Activated CD8-positive, alpha-beta memory T cell treated with anti-CD3 and anti-CD28 coated beads, Interleukin-2, amount 10 ng/mL, durations not matched to agents 7 days and 5 days (primary cell): ENCODE results near the gene CRISP1. TPM values are rescaled to one million over a fixed set of nuclear protein-coding genes. Genes with fewer than 3 reads are reported as not detected.
"Not testable (repeated sequence)": the region's sequence is repeated elsewhere in the genome, so short reads cannot be mapped to it uniquely, and the experiment has no call there.

Experiments used
- ATAC-seq: fragments of 150-1000 bp; cut with Tn5 transposase; one replicate; pipeline ENCODE4 v1.10.0; 2021; ENCODE audit warnings: moderate library complexity
- CTCF ChIA-PET: fragments of 350-600 bp; sonication (Branson Sonifier 250); formaldehyde crosslinking; loops from one replicate; lab custom pipeline; 2021; ENCODE audit warnings: antibody characterized with exemption; lab: Charles Lee
- DNase-seq: peaks from one replicate; pipeline ENCODE4 v3.0.0-alpha.2; 2020
- H3K27ac Mint-ChIP-seq: one replicate; pipeline ENCODE4 v1.8.0; 2021; ENCODE audit warnings: mild to moderate bottlenecking, mixed read lengths
- H3K27me3 Mint-ChIP-seq: one replicate; pipeline ENCODE4 v1.8.0; 2021; ENCODE audit warnings: mixed read lengths
- H3K36me3 Mint-ChIP-seq: one replicate; pipeline ENCODE4 v1.8.0; 2021; ENCODE audit warnings: mild to moderate bottlenecking, mixed read lengths
- H3K4me1 Mint-ChIP-seq: one replicate; pipeline ENCODE4 v1.8.0; 2021; ENCODE audit warnings: mixed read lengths
- H3K4me3 Mint-ChIP-seq: one replicate; pipeline ENCODE4 v1.8.0; 2021; ENCODE audit warnings: mild to moderate bottlenecking, moderate library complexity, mixed read lengths
- H3K9me3 Mint-ChIP-seq: one replicate; pipeline ENCODE4 v1.8.0; 2022; ENCODE audit warnings: low read depth, mixed read lengths
- total RNA-seq, 2 experiments: library from RNA; stranded (reverse); gene quantifications; one replicate each; pipeline ENCODE4 v1.2.3, GENCODE V29; 2021

CRISP1 gene, protein sequence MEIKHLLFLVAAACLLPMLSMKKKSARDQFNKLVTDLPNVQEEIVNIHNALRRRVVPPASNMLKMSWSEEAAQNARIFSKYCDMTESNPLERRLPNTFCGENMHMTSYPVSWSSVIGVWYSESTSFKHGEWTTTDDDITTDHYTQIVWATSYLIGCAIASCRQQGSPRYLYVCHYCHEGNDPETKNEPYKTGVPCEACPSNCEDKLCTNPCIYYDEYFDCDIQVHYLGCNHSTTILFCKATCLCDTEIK
- not detected for total RNA-seq

- H3K27ac Mint-ChIP-seq, result no peak within 1 kb of the TSS
- ATAC-seq (no peak), DNase-seq (no peak)
- H3K9me3 Mint-ChIP-seq, result peaks cover 2% of the 10 kb centered on the region
- no peaks in the 10 kb centered on the region for H3K36me3 Mint-ChIP-seq
- no peaks in the 10 kb centered on the region for H3K27me3 Mint-ChIP-seq
- no peaks in the 10 kb centered on the region for H3K4me1 Mint-ChIP-seq
- CTCF ChIA-PET, result no interaction called here
- H3K4me3 Mint-ChIP-seq, result no peak within 1 kb of the TSS
These were observed at the start of gene CRISP1 for GRCh38 chr6:49866485-49866943. Gene CRISP1, minus strand, starts transcription at chr6:49866535. Its CDS starts 9,135 bp downstream, at chr6:49857400.

DNA sequence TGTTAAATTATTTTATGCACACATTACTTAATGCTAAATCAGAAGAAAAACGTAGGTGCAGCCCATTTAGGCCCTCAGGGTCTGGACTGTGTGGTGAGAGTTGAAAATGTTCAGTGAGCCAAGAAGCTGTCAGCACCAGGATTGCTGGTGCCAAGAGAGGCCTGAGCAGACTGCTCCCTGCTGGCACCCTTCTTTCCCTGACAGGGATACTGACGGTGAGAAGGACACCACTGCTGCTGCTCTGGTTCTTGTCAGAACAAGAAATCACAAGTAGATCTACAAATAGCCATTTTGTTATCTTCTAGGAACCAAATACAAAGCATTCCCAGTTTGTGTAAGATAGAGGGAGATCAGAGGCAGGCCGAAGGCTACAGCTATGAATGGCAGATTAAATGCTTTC is 48.7 kb upstream of the CRISP1 start:
- Mint-ChIP-seq H3K9me3 (no peaks in the 10 kb centered on the region), H3K36me3 (no peaks in the 10 kb centered on the region), H3K27me3 (no peaks in the 10 kb centered on the region), H3K4me1 (no peaks in the 10 kb centered on the region), H3K27ac (no peak overlapping the region), H3K4me3 (no peak overlapping the region)
- DNase-seq (no peak), ATAC-seq (no peak)
- CTCF ChIA-PET, result no interaction called here

- no peaks in the 10 kb centered on the region for H3K27me3 Mint-ChIP-seq
- H3K27ac Mint-ChIP-seq, result no peak overlapping the region
- H3K4me1 Mint-ChIP-seq, result no peaks in the 10 kb centered on the region
- no peaks in the 10 kb centered on the region for H3K9me3 Mint-ChIP-seq
- H3K4me3 Mint-ChIP-seq, result no peak overlapping the region
- ATAC-seq (no peak), DNase-seq (no peak)
- no peaks in the 10 kb centered on the region for H3K36me3 Mint-ChIP-seq
- CTCF ChIA-PET, result no interaction called here
These were observed 47.5 kb upstream of the CRISP1 start for GRCh38 chr6:49913636-49914375.

DNA sequence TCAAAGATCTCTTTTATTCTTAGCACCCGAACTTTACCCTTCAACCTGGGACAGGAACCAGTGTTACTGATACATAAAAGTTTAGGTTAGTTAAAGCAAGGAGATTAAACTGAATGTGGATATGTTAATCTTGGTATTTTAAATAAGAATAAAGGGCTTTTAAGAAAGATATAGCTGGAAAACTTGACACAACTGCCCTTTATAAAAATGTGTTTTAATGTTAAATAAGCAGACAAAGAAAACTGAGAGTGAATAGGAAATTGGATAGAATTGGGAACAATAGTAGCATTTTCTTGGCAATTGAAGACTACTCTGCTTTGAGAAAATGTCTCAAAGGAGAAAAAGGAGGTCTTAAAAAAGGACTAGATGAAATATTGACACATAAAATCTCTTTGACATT is 45.9 kb upstream of the CRISP1 start:
- H3K27me3 Mint-ChIP-seq, result no peaks in the 10 kb centered on the region
- H3K4me3 Mint-ChIP-seq, result no peak overlapping the region
- CTCF ChIA-PET, result no interaction called here
- no peak overlapping the region for H3K27ac Mint-ChIP-seq
- DNase-seq (no peak), ATAC-seq (no peak)
- no peaks in the 10 kb centered on the region for H3K4me1 Mint-ChIP-seq
- H3K36me3 Mint-ChIP-seq, result no peaks in the 10 kb centered on the region
- no peaks in the 10 kb centered on the region for H3K9me3 Mint-ChIP-seq

- CTCF ChIA-PET, result no interaction called here
- Mint-ChIP-seq H3K4me1 (no peaks in the 10 kb centered on the region), H3K36me3 (no peaks in the 10 kb centered on the region), H3K27me3 (no peaks in the 10 kb centered on the region), H3K9me3 (no peaks in the 10 kb centered on the region), H3K4me3 (no peak overlapping the region), H3K27ac (no peak overlapping the region)
- ATAC-seq (no peak), DNase-seq (no peak)
These were observed 44.9 kb upstream of the CRISP1 start for GRCh38 chr6:49911252-49911651.

DNA sequence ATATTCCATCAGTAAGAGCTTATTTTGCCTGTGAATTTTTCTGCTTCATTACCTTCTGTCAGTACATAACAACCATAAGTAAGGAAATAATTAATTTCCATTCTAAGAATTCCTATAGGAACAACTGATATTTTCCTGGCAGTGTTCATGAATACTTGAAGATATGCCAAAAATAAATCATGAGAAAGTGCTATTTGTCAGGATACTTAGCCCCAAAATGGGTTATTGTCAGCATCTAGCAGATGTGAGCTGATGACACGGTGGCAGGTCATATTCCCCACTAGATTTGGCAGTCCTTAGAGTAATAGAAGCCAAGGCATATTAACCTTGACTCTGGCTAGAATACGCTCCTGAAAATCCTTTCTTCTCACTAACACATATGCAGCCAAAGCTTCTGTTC is 43.2 kb upstream of the CRISP1 start:
- ATAC-seq, result no peak
- Mint-ChIP-seq H3K27ac (no peak overlapping the region), H3K4me1 (no peaks in the 10 kb centered on the region), H3K36me3 (no peaks in the 10 kb centered on the region), H3K9me3 (no peaks in the 10 kb centered on the region), H3K4me3 (no peak overlapping the region), H3K27me3 (no peaks in the 10 kb centered on the region)
- CTCF ChIA-PET, result no interaction called here
- no peak for DNase-seq

DNA sequence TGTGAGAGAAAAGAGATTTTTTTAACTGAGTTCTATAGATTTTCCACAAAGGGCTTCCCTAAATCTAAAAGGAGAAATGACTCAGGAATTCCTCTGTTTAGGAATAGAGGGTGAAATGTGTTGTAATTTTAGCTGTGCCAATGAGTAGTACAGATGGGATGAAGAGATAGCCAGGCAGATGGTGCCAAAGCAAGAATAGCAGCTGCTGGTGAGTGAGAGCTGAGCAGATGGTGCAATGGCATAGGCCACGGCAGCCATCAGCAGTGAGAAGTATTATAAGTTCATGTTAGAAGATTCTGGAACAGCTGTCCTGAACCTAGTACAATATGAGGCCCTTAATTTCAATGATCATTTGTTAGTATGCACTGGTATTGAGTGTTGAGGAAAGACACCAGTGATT is 40.2 kb upstream of the CRISP1 start:
- H3K27me3 Mint-ChIP-seq, result no peaks in the 10 kb centered on the region
- no peak for ATAC-seq
- no peaks in the 10 kb centered on the region for H3K4me1 Mint-ChIP-seq
- H3K4me3 Mint-ChIP-seq, result no peak overlapping the region
- CTCF ChIA-PET, result no interaction called here
- DNase-seq, result no peak
- H3K27ac Mint-ChIP-seq, result no peak overlapping the region
- no peaks in the 10 kb centered on the region for H3K36me3 Mint-ChIP-seq
- no peaks in the 10 kb centered on the region for H3K9me3 Mint-ChIP-seq

- H3K27ac Mint-ChIP-seq, result no peak overlapping the region
- H3K9me3 Mint-ChIP-seq, result no peaks in the 10 kb centered on the region
- ATAC-seq (no peak), DNase-seq (no peak)
- no peaks in the 10 kb centered on the region for H3K36me3 Mint-ChIP-seq
- no peaks in the 10 kb centered on the region for H3K4me1 Mint-ChIP-seq
- H3K27me3 Mint-ChIP-seq, result no peaks in the 10 kb centered on the region
- CTCF ChIA-PET, result no interaction called here
- H3K4me3 Mint-ChIP-seq, result no peak overlapping the region
These were observed 39.0 kb upstream of the CRISP1 start for GRCh38 chr6:49905296-49905695.

DNA sequence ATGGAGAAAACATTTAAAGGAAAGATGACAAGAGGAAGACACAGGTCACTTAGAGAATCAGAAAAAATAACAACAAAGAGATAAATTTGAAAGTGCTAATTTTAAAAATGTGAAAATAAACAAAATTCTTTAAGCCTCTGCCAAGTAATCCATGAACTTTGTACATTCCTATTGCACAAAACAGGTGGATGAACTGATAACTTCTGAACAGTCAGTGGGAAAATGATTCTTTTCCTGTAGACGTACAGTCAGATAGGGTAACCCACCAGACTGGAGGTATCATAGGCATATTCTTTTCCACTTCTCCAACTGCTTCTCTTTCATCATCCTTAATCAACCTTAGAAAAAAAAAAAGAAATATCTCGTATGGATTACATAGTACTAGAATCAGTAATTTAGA is 36.5 kb upstream of the CRISP1 start:
- DNase-seq, result no peak
- CTCF ChIA-PET, result no interaction called here
- no peaks in the 10 kb centered on the region for H3K36me3 Mint-ChIP-seq
- ATAC-seq, result no peak
- H3K4me1 Mint-ChIP-seq, result no peaks in the 10 kb centered on the region
- H3K27me3 Mint-ChIP-seq, result no peaks in the 10 kb centered on the region
- no peak overlapping the region for H3K27ac Mint-ChIP-seq
- H3K9me3 Mint-ChIP-seq, result no peaks in the 10 kb centered on the region
- no peak overlapping the region for H3K4me3 Mint-ChIP-seq

DNA sequence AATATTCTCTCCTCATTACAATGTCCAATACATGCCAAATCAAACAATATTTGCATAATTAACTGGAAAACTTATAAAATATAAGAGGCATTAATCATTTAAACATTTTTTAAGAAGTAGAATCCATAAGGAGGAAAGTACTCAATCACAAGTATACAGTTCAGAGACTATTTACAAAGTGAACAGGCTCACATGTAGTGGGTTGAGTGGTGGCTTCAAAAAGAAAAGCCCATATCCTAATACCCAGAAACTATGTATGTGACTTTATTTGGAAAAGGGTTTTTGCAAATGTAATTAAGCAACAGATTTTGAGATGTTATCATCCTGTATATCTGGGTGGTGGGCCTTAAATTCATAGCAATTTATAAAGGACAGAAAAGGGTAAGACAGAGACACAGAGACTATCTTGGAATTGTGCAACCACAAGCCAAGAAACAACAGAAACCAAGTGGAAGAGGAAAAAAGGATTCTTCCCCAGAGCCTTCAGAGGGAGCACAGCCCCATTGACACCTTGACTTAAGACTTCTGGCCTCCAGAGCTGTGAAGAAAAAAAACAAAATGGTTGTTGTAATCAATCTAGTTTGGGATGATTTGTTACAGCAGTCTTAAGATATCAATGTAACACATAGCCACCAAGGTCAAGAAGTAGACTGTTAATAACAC is 32.7 kb upstream of the CRISP1 start:
- no peak overlapping the region for H3K27ac Mint-ChIP-seq
- no peaks in the 10 kb centered on the region for H3K27me3 Mint-ChIP-seq
- H3K36me3 Mint-ChIP-seq, result no peaks in the 10 kb centered on the region
- CTCF ChIA-PET, result no interaction called here
- ATAC-seq (no peak), DNase-seq (no peak)
- H3K4me3 Mint-ChIP-seq, result no peak overlapping the region
- H3K4me1 Mint-ChIP-seq, result no peaks in the 10 kb centered on the region
- peaks cover 6% of the 10 kb centered on the region for H3K9me3 Mint-ChIP-seq

DNA sequence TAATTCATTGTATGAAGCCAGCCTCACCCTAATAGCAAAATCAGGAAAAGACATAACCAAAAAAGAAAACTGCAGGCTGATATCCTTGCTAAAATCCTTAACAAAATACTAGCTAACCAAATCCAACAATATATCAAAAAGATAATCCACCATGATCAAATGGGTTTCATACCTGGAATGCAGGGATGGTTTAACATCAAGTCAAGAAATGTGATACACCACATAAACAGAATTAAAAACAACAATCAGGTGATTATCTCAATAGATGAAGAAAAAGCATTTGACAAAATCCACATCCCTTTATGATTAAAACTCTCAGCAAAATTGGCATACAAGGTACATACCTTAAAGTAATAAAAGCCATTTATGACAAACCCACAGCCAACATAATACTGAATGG is 29.2 kb upstream of the CRISP1 start:
- H3K9me3 Mint-ChIP-seq, result peaks cover 11% of the 10 kb centered on the region
- H3K4me3 Mint-ChIP-seq, H3K36me3 Mint-ChIP-seq, H3K27ac Mint-ChIP-seq, DNase-seq, H3K4me1 Mint-ChIP-seq, H3K27me3 Mint-ChIP-seq, CTCF ChIA-PET, ATAC-seq: not testable (repeated sequence)

DNA sequence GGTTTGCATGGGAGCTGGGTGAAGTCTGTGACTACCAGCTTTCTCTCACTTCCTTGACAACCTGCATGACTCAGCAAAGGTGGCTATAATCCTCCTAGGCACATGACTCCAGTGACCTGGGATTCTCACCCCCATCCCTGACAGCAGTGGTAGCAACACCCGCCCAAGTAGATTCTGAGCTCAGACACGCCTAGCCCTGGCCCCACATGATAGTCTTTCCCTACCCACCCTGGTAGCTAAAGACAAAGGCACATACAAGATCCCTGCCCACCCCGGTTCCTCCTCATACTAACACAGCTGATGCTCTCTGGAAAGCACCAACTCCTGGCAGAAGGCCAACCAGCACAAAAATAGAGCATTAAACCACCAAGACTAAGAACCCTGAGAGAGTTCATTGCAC is 25.9 kb upstream of the CRISP1 start:
- Mint-ChIP-seq H3K4me3 (no peak overlapping the region), H3K27me3 (no peaks in the 10 kb centered on the region), H3K9me3 (peaks cover 11% of the 10 kb centered on the region), H3K4me1 (no peaks in the 10 kb centered on the region), H3K27ac (no peak overlapping the region), H3K36me3 (no peaks in the 10 kb centered on the region)
- no peak for ATAC-seq
- DNase-seq, result no peak
- CTCF ChIA-PET, result interaction anchor here (0.7 kb wide), 1 partner anchor 29 kb away, joined by 3 read pairs; no protein-coding TSS in a partner anchor

DNA sequence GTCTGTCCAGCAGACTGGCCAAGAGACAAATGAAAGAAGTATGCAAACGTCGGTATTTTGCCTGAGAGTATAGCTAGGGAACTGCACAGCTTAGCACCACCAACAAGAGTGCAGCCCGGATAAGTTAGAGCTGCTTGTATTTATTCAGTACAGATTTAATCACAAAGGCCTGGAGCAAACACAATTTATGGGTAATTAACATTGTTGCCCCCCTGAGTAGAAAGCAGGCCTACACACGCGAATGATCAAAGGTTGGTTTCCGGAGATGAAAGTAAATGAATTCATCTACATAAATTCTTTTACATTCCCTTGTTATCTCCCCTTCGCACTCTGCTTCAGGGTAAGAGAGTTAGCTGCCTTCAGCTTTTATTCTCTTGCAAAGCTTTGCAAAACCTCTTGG is 24.7 kb upstream of the CRISP1 start:
- Mint-ChIP-seq H3K36me3 (no peaks in the 10 kb centered on the region), H3K27me3 (no peaks in the 10 kb centered on the region), H3K9me3 (peaks cover 10% of the 10 kb centered on the region), H3K4me1 (no peaks in the 10 kb centered on the region), H3K27ac (no peak overlapping the region), H3K4me3 (no peak overlapping the region)
- DNase-seq (no peak), ATAC-seq (no peak)
- CTCF ChIA-PET, result no interaction called here
